ENCODE data around the gene GEMIN7. TPM values are rescaled to one million over a fixed set of nuclear protein-coding genes. Genes with fewer than 3 reads are reported as not detected.
A peak's percentile ranks its signal among the peaks of the same experiment; 100 is the strongest.
"Not testable (repeated sequence)": the region's sequence is repeated elsewhere in the genome, so short reads cannot be mapped to it uniquely, and the experiment has no call there.

GEMIN7 gene
- total and polyA plus RNA-seq, 4 donors = 14.4 to 27.4 (median 19.7) TPM

DNA sequence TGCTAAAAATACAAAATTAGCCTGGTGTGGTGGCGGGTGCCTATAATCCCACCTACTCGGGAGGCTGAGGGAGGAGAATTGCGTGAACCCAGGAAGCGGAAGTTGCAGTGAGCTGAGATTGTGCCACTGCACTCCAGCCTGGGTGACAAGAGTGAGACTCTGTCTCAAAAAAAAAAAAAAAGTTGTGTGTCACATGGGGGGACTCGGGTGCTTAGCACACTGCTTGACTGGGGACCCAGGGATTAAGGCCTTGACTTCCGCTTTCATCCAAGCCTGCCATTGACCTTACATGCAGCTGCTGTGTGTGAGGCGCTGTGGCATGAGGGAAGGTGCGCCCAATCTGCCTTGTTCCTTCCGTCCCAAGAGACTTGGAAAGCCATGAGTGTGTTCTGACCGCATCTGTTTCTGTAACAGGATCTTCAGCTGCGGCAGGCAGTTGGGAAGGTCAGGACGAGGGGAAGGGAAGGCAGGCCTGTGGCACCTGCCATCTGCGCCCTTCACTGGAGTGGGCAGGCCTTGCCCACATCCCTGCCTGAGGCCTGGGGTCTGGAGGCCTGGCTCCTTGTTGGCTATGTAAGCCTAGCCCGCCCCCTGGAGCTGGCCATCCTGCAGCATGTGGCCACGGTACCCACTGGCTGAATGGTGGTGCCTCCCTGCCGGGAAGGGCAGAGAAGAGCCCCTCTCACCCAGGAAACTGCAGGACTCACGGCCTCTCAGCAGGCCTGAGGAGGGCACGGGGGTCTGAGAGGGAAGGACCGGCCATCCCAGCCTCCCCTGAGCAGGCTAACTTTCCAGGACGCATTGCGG, 37.0 kb downstream of the GEMIN7 start:
- Histone ChIP-seq H3K36me3 (ENCODE audit: control insufficient read depth, insufficient read depth, low read length) (peaks cover 19% of the 10 kb centered on the region), H3K9me3 (ENCODE audit: control insufficient read depth, insufficient read depth, low read length) (no peaks in the 10 kb centered on the region), H3K27me3 (ENCODE audit: control insufficient read depth, insufficient read depth, low read length) (no peaks in the 10 kb centered on the region), H3K4me3 (ENCODE audit: low read depth, low read length) (no peak overlapping the region), H3K4me1 (ENCODE audit: control insufficient read depth, insufficient read depth, low read length) (peaks cover 32% of the 10 kb centered on the region), H3K27ac (ENCODE audit: low read depth, low read length) (no peak overlapping the region)
- no peak for DNase-seq (ENCODE audit: low read depth in 4 of 6, low spot score in 6 of 6)
- WGBS (ENCODE audit: insufficient coverage) = 90% methylated on average over 18 of the region's 21 CpGs

- Histone ChIP-seq H3K27me3 (ENCODE audit: control insufficient read depth, insufficient read depth, low read length) (no peaks in the 10 kb centered on the region), H3K4me1 (ENCODE audit: control insufficient read depth, insufficient read depth, low read length) (peaks cover 32% of the 10 kb centered on the region), H3K27ac (ENCODE audit: low read depth, low read length) (no peak overlapping the region), H3K36me3 (ENCODE audit: control insufficient read depth, insufficient read depth, low read length) (peaks cover 19% of the 10 kb centered on the region), H3K9me3 (ENCODE audit: control insufficient read depth, insufficient read depth, low read length) (no peaks in the 10 kb centered on the region), H3K4me3 (ENCODE audit: low read depth, low read length) (no peak overlapping the region)
- 52% methylated on average over 16 of the region's 16 CpGs for WGBS (ENCODE audit: insufficient coverage)
- no peak for DNase-seq (ENCODE audit: low read depth in 4 of 6, low spot score in 6 of 6)
Observed at GRCh38 chr19:45117167-45117594, 38.1 kb downstream of the GEMIN7 start.

DNA sequence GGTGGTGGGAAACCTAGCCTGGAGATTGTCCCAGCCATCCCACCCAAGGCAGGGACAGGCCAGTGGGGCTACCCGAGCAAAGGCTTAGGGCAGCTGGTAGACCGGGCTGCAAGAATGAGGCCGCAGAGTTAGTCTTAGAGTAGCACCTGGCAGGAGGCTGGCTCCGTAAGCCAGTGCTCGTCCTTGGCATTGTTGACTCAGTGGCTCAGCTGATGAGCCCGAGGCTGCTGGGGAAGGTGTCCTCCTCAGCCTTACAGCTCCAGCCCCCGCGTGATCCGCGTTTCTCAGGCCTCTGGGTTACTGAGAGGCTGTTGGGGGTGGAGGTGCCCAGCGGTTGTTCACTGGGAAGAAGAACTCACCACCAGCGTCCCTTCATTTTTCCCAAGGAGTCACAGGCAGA, 38.6 kb downstream of the GEMIN7 start:
- Histone ChIP-seq H3K36me3 (ENCODE audit: control insufficient read depth, insufficient read depth, low read length) (peaks cover 20% of the 10 kb centered on the region), H3K4me1 (ENCODE audit: control insufficient read depth, insufficient read depth, low read length) (peaks cover 34% of the 10 kb centered on the region), H3K9me3 (ENCODE audit: control insufficient read depth, insufficient read depth, low read length) (no peaks in the 10 kb centered on the region), H3K4me3 (ENCODE audit: low read depth, low read length) (no peak overlapping the region), H3K27me3 (ENCODE audit: control insufficient read depth, insufficient read depth, low read length) (no peaks in the 10 kb centered on the region), H3K27ac (ENCODE audit: low read depth, low read length) (no peak overlapping the region)
- 76% methylated on average over 7 of the region's 12 CpGs for WGBS (ENCODE audit: insufficient coverage)
- no peak for DNase-seq (ENCODE audit: low read depth in 4 of 6, low spot score in 6 of 6)

DNA sequence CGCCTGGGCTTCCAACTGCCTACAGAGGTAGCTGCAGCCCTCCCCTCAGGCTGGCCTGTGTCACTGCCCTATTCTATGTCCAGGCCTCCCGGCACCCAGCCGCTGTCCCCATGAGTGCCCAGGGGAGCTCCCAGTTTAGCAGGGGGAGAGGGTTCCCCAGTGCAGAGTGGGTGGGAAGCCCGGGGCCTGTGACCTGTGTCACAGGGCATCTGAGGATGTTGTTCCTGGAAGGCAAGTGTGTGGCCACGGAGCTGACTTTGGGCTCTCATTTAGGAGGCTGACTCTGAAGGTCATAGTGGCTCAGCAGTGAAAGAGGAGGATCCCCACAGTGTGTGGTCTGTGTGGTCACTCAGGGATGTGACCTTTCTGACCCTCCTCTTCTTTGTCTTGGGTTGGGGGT, 39.0 kb downstream of the GEMIN7 start:
- Histone ChIP-seq H3K27ac (ENCODE audit: low read depth, low read length) (no peak overlapping the region), H3K4me1 (ENCODE audit: control insufficient read depth, insufficient read depth, low read length) (peaks cover 36% of the 10 kb centered on the region), H3K27me3 (ENCODE audit: control insufficient read depth, insufficient read depth, low read length) (no peaks in the 10 kb centered on the region), H3K9me3 (ENCODE audit: control insufficient read depth, insufficient read depth, low read length) (no peaks in the 10 kb centered on the region), H3K4me3 (ENCODE audit: low read depth, low read length) (no peak overlapping the region), H3K36me3 (ENCODE audit: control insufficient read depth, insufficient read depth, low read length) (peaks cover 23% of the 10 kb centered on the region)
- DNase-seq (ENCODE audit: low read depth in 4 of 6, low spot score in 6 of 6) = no peak
- WGBS (ENCODE audit: insufficient coverage) = 75% methylated on average over 5 of the region's 5 CpGs

- whole genome bisulfite sequencing (ENCODE audit: insufficient coverage) = 57% methylated on average over 11 of the region's 18 CpGs
- H3K27ac ChIP-seq (ENCODE audit: low read depth, low read length) = not testable (repeated sequence)
Observed at GRCh38 chr19:45118591-45119355, 39.7 kb downstream of the GEMIN7 start.

GRCh38 chr19:45119582-45119981, 40.5 kb downstream of the GEMIN7 start:
- H3K27me3 ChIP-seq (ENCODE audit: control insufficient read depth, insufficient read depth, low read length) = no peaks in the 10 kb centered on the region
- no peak overlapping the region for H3K27ac ChIP-seq (ENCODE audit: low read depth, low read length)
- no peak overlapping the region for H3K4me3 ChIP-seq (ENCODE audit: low read depth, low read length)
- peaks cover 40% of the 10 kb centered on the region for H3K4me1 ChIP-seq (ENCODE audit: control insufficient read depth, insufficient read depth, low read length)
- WGBS (ENCODE audit: insufficient coverage) = no CpG with 5 or more reads among the region's 6 CpGs
- peaks cover 19% of the 10 kb centered on the region for H3K36me3 ChIP-seq (ENCODE audit: control insufficient read depth, insufficient read depth, low read length)
- DNase-seq (ENCODE audit: low read depth in 4 of 6, low spot score in 6 of 6) = no peak
- no peaks in the 10 kb centered on the region for H3K9me3 ChIP-seq (ENCODE audit: control insufficient read depth, insufficient read depth, low read length)

More at GRCh38 chr19:45118591-45119355, 39.7 kb downstream of the GEMIN7 start:
- not testable (repeated sequence) for H3K9me3 ChIP-seq (ENCODE audit: control insufficient read depth, insufficient read depth, low read length); H3K4me3 ChIP-seq (ENCODE audit: low read depth, low read length); H3K27me3 ChIP-seq (ENCODE audit: control insufficient read depth, insufficient read depth, low read length); DNase-seq (ENCODE audit: low read depth in 4 of 6, low spot score in 6 of 6)
- Histone ChIP-seq H3K4me1 (ENCODE audit: control insufficient read depth, insufficient read depth, low read length) (peaks cover 36% of the 10 kb centered on the region), H3K36me3 (ENCODE audit: control insufficient read depth, insufficient read depth, low read length) (peaks cover 25% of the 10 kb centered on the region)

DNA sequence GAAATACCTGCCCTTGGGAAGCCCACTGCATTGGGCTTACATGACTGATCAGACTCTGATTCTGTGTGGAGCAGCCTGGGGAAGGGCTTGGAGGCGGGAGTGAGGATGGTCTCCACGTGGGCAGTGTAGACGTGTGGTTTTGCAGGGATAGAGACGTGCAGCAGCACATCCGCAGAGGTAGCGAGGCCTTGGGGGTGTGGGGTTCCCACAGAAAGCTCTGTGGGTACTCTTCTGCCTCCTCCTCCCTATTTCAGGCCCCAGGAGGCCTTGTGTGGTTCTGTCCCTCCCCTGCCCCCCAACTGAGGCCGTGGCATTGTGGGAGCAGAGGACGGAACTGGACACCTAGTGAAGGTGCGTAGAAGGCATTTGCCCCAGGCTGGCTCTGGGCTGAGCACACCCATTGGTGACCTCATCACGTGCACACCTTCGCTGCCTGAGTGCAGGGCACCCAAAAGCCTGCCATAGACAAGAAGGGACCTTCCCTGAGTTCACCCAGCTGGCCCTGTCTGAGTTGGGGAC, 42.8 kb downstream of the GEMIN7 start:
- Histone ChIP-seq H3K27me3 (ENCODE audit: control insufficient read depth, insufficient read depth, low read length) (no peaks in the 10 kb centered on the region), H3K27ac (ENCODE audit: low read depth, low read length) (no peak overlapping the region), H3K4me1 (ENCODE audit: control insufficient read depth, insufficient read depth, low read length) (peaks cover 42% of the 10 kb centered on the region), H3K36me3 (ENCODE audit: control insufficient read depth, insufficient read depth, low read length) (peaks cover 19% of the 10 kb centered on the region), H3K9me3 (ENCODE audit: control insufficient read depth, insufficient read depth, low read length) (no peaks in the 10 kb centered on the region), H3K4me3 (ENCODE audit: low read depth, low read length) (no peak overlapping the region)
- WGBS (ENCODE audit: insufficient coverage) = 89% methylated on average over 9 of the region's 11 CpGs
- no peak for DNase-seq (ENCODE audit: low read depth in 4 of 6, low spot score in 6 of 6)

- DNase-seq (ENCODE audit: low read depth in 4 of 6, low spot score in 6 of 6) = no peak
- H3K27ac ChIP-seq (ENCODE audit: low read depth, low read length) = no peak overlapping the region
Observed at GRCh38 chr19:45122832-45123231, 43.8 kb downstream of the GEMIN7 start.

GRCh38 chr19:45123440-45123850, 44.4 kb downstream of the GEMIN7 start:
- 66% methylated on average over 9 of the region's 9 CpGs for WGBS (ENCODE audit: insufficient coverage)
- Histone ChIP-seq H3K27me3 (ENCODE audit: control insufficient read depth, insufficient read depth, low read length) (no peaks in the 10 kb centered on the region), H3K36me3 (ENCODE audit: control insufficient read depth, insufficient read depth, low read length) (peaks cover 19% of the 10 kb centered on the region), H3K27ac (ENCODE audit: low read depth, low read length) (no peak overlapping the region), H3K4me1 (ENCODE audit: control insufficient read depth, insufficient read depth, low read length) (peaks cover 27% of the 10 kb centered on the region), H3K4me3 (ENCODE audit: low read depth, low read length) (no peak overlapping the region), H3K9me3 (ENCODE audit: control insufficient read depth, insufficient read depth, low read length) (no peaks in the 10 kb centered on the region)
- DNase-seq (ENCODE audit: low read depth in 4 of 6, low spot score in 6 of 6) = peak in 3 of 6 donors; percentile 15 to 86 (median 59)

More at GRCh38 chr19:45122832-45123231, 43.8 kb downstream of the GEMIN7 start:
- Histone ChIP-seq H3K9me3 (ENCODE audit: control insufficient read depth, insufficient read depth, low read length) (no peaks in the 10 kb centered on the region), H3K4me3 (ENCODE audit: low read depth, low read length) (no peak overlapping the region), H3K27me3 (ENCODE audit: control insufficient read depth, insufficient read depth, low read length) (no peaks in the 10 kb centered on the region), H3K36me3 (ENCODE audit: control insufficient read depth, insufficient read depth, low read length) (peaks cover 19% of the 10 kb centered on the region), H3K4me1 (ENCODE audit: control insufficient read depth, insufficient read depth, low read length) (peaks cover 33% of the 10 kb centered on the region)
- 44% methylated on average over 5 of the region's 6 CpGs for WGBS (ENCODE audit: insufficient coverage)

Data from spinal cord (tissue), 10 donors.